Left ventricle myocardium inferior (tissue), 1 donor: ENCODE results near the gene CACNA2D1. TPM values are rescaled to one million over a fixed set of nuclear protein-coding genes. Genes with fewer than 3 reads are reported as not detected.

Experiments
- DNase-seq: peaks from one replicate; pipeline ENCODE4 v3.0.0-alpha.2; 2020
- H3K27ac ChIP-seq: fragments of 200-600 bp; replicated peaks from 2 replicates; pipeline ENCODE4 v1.8.0; 2021
- H3K27me3 ChIP-seq: fragments of 200-600 bp; 2 replicates; pipeline ENCODE4 v1.8.0; 2021; ENCODE audit warnings: low read depth
- H3K36me3 ChIP-seq: fragments of 200-600 bp; 2 replicates; pipeline ENCODE4 v1.8.0; 2021
- H3K4me1 ChIP-seq: fragments of 200-600 bp; 2 replicates; pipeline ENCODE4 v1.8.0; 2021
- H3K4me3 ChIP-seq: fragments of 200-600 bp; 2 replicates; pipeline ENCODE4 v1.8.0; 2021; ENCODE audit warnings: mild to moderate bottlenecking, moderate library complexity
- H3K9me3 ChIP-seq: fragments of 200-600 bp; replicated peaks from 2 replicates; pipeline ENCODE4 v1.8.0; 2021
- intact Hi-C: fragments of 100-400 bp; cut with micrococcal nuclease; formaldehyde crosslinking; loops from one replicate; pipeline ENCODE4 v1.11.0; 2022
- total RNA-seq: library from RNA; stranded (reverse); fragmentation: NEBNext Ultra II Directional; extraction: Animal tissue kit (Norgen Biotek cat#: 25700); gene quantifications from one replicate; pipeline ENCODE4 v1.2.1, GENCODE V29; 2021
- TF ChIP-seq, protein P1 (sequence below): fragments of 200-600 bp; IDR thresholded peaks from 2 replicates; pipeline ENCODE4 v1.8.0; 2021; ENCODE audit warnings: antibody characterized with exemption, mild to moderate bottlenecking, borderline replicate concordance
- donor health status: DM: no; HTN: yes; CAD: no; lungs with severe emphysema.

Gene CACNA2D1
- total RNA-seq, 1 donor from 2014 or later: 64.6 TPM

DNA sequence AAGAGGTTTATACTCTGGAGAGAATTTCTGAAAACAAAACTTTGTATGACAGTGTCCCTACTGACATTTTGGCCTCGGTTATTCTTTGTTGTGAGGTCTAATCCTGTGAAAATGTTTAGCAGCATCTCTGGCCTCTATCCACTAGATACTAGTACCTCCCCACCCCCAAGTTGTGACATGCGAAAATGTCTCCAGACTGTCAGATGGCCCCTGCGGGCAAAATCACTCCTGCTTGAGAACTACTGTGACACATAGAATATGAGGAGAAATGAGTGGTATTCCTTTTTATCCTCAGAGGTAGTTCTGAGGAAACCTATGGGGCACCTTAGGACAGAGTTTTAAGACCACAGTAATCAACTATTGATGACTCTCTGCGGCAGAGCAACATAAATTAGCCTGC lies 358.5 kb downstream of the CACNA2D1 start:
- no peak overlapping the region for H3K4me3 ChIP-seq
- H3K36me3 ChIP-seq: peaks cover 15% of the 10 kb centered on the region
- peaks cover 10% of the 10 kb centered on the region for H3K4me1 ChIP-seq
- H3K27ac ChIP-seq: no peak overlapping the region
- intact Hi-C loops: no loop called here
- TF ChIP-seq, protein P1, sequence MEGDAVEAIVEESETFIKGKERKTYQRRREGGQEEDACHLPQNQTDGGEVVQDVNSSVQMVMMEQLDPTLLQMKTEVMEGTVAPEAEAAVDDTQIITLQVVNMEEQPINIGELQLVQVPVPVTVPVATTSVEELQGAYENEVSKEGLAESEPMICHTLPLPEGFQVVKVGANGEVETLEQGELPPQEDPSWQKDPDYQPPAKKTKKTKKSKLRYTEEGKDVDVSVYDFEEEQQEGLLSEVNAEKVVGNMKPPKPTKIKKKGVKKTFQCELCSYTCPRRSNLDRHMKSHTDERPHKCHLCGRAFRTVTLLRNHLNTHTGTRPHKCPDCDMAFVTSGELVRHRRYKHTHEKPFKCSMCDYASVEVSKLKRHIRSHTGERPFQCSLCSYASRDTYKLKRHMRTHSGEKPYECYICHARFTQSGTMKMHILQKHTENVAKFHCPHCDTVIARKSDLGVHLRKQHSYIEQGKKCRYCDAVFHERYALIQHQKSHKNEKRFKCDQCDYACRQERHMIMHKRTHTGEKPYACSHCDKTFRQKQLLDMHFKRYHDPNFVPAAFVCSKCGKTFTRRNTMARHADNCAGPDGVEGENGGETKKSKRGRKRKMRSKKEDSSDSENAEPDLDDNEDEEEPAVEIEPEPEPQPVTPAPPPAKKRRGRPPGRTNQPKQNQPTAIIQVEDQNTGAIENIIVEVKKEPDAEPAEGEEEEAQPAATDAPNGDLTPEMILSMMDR: no peak
- no peak for DNase-seq
- no peaks in the 10 kb centered on the region for H3K9me3 ChIP-seq
- no peaks in the 10 kb centered on the region for H3K27me3 ChIP-seq

DNA sequence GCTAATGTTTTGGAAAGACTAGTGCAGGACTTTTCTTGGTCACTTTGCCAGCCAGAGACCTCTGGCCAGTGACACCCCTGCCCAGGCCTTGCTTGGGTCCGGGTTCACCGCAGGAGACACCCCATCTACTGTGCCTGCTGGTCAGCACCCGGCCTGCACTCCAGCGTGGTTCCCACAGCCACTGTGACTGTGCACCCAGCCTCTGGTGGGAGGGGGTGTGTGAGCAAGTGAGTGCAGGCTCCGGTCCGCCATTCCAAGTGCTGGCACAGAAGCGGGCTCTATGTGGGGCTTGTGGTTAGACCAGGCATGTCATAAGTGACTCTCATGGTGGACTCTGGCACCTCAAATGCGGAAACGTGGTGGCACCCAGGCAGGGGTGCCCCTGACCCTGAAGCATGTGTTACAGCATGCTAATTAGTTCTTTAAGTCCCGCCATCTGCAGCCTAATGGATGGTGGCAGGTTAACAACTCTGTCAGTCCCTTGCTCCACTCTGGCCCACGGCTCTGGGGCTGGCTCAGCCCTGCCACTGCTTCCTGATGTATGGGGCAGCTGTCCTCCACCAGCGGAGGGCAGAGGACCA lies 361.8 kb downstream of the CACNA2D1 start:
- TF ChIP-seq, protein P1: no peak
- Histone ChIP-seq H3K36me3 (peaks cover 15% of the 10 kb centered on the region), H3K9me3 (no peaks in the 10 kb centered on the region), H3K4me1 (peaks cover 10% of the 10 kb centered on the region), H3K4me3 (no peak overlapping the region), H3K27me3 (no peaks in the 10 kb centered on the region), H3K27ac (no peak overlapping the region)
- intact Hi-C loops: no loop called here
- no peak for DNase-seq

DNA sequence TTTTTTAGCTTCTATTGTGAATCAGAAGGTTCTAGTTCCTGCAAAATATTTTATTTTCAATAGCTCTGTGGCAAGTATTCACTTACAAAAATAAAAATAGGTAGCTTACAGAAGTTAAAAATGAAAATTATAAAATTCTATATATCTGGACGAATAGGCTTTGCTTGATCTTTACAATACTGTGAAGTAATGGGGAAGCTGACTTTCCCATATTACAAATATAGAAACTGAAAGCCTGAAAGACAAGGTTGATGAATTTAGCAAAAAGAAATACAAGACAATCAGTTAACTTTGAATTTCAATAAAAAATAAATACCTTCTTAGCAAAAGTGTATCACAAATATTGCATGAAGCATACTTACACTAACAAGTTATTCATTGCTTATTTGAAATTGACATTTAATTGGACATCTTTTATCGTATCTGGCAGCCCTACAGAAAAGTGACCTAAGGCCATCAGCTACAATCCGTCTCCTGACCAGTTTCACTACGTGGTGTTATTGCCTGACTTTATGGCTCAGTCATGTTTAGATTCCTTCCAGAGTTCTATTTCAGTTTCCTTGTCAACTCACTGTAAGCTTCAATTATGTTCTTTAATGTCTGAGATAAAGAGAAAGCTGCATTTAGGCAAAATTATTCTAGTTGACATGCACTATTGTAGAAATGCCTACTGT lies 363.2 kb downstream of the CACNA2D1 start:
- H3K36me3 ChIP-seq: peaks cover 15% of the 10 kb centered on the region
- no peak for DNase-seq
- H3K4me3 ChIP-seq: no peak overlapping the region
- H3K27me3 ChIP-seq: no peaks in the 10 kb centered on the region
- H3K27ac ChIP-seq: no peak overlapping the region
- intact Hi-C loops: no loop called here
- no peaks in the 10 kb centered on the region for H3K9me3 ChIP-seq
- peaks cover 10% of the 10 kb centered on the region for H3K4me1 ChIP-seq
- TF ChIP-seq, protein P1: no peak

DNA sequence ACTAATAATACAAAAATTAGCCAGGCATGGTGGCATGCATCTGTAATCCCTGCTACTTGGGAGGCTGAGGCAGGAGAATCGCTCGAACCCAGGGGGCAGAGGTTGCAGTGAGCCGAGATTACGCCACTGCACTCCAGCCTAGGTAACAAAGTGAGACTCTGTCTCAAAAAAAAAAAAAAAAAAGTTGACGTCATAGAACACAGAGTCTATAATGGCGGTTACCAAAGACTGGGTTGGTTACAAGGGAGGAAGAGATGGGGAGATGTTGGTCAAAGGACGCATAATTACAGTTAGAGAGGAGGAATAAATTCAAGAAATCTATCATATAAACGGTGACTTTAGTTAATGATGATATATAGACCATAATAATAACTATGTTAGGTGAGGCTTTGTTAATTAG lies 364.1 kb downstream of the CACNA2D1 start:
- intact Hi-C loops: no loop called here
- peaks cover 10% of the 10 kb centered on the region for H3K4me1 ChIP-seq
- H3K4me3 ChIP-seq: no peak overlapping the region
- no peaks in the 10 kb centered on the region for H3K27me3 ChIP-seq
- TF ChIP-seq, protein P1: no peak
- H3K27ac ChIP-seq: no peak overlapping the region
- DNase-seq: no peak
- peaks cover 13% of the 10 kb centered on the region for H3K36me3 ChIP-seq
- H3K9me3 ChIP-seq: no peaks in the 10 kb centered on the region

DNA sequence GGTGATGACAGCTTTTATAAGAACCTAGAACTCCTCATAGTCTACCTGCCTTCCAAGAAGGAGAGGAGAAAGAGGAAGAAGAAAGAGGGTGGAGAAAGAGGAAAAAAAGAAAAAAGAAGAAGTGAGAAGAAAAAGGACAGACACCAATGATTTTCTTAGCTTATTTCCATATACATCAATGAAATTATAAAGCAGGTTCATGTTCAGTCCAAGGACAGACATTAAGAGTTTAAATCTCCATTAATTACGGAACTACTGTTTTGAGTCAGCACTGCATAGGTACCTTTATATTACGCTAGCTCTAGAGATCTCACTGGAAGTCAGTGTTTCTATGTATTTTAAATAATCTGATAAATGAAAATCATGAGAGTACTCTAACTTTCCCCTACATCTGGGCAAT lies 364.8 kb downstream of the CACNA2D1 start:
- TF ChIP-seq, protein P1: no peak
- DNase-seq: no peak
- Histone ChIP-seq H3K36me3 (peaks cover 6% of the 10 kb centered on the region), H3K27ac (no peak overlapping the region), H3K27me3 (no peaks in the 10 kb centered on the region), H3K4me1 (peaks cover 10% of the 10 kb centered on the region), H3K9me3 (no peaks in the 10 kb centered on the region), H3K4me3 (no peak overlapping the region)
- intact Hi-C loops: no loop called here
